TTC549 (cell line): ENCODE data around the gene SH3RF3.

ENCODE experiments used
- FAIRE-seq: peaks from 2 replicates; lab custom pipeline; 2012; peaks lifted over from hg19 to GRCh38; lab: Jason Lieb, UNC

Gene SH3RF3

GRCh38 chr2:109421642-109422041 is 292.6 kb downstream of the SH3RF3 start:
- FAIRE-seq: no peak

GRCh38 chr2:109422071-109422757 is 293.2 kb downstream of the SH3RF3 start:
- FAIRE-seq: no peak

- FAIRE-seq: no peak
Observed at GRCh38 chr2:109422758-109423500, 293.9 kb downstream of the SH3RF3 start.

GRCh38 chr2:109423556-109424359 is 294.8 kb downstream of the SH3RF3 start:
- FAIRE-seq: no peak

GRCh38 chr2:109425411-109425810 is 296.4 kb downstream of the SH3RF3 start:
- FAIRE-seq: no peak

- FAIRE-seq: no peak
Observed at GRCh38 chr2:109427661-109428091, 298.7 kb downstream of the SH3RF3 start.

- no peak for FAIRE-seq
Observed at GRCh38 chr2:109428281-109428680, 299.3 kb downstream of the SH3RF3 start.

- no peak for FAIRE-seq
Observed at GRCh38 chr2:109428841-109429566, 300.0 kb downstream of the SH3RF3 start.

- no peak for FAIRE-seq
Observed at GRCh38 chr2:109429567-109430328, 300.7 kb downstream of the SH3RF3 start.

GRCh38 chr2:109430329-109430636 is 301.3 kb downstream of the SH3RF3 start:
- FAIRE-seq: no peak

- no peak for FAIRE-seq
Observed at GRCh38 chr2:109432421-109432820, 303.4 kb downstream of the SH3RF3 start.

GRCh38 chr2:109433486-109433885 is 304.5 kb downstream of the SH3RF3 start:
- no peak for FAIRE-seq

GRCh38 chr2:109433926-109434325 is 304.9 kb downstream of the SH3RF3 start:
- no peak for FAIRE-seq

GRCh38 chr2:109434351-109434750 is 305.3 kb downstream of the SH3RF3 start:
- FAIRE-seq: no peak

GRCh38 chr2:109435066-109435690 is 306.2 kb downstream of the SH3RF3 start:
- FAIRE-seq: no peak

- FAIRE-seq: no peak
Observed at GRCh38 chr2:109435901-109436598, 307.0 kb downstream of the SH3RF3 start.

GRCh38 chr2:109436610-109437225 is 307.7 kb downstream of the SH3RF3 start:
- no peak for FAIRE-seq

- no peak for FAIRE-seq
Observed at GRCh38 chr2:109437325-109438090, 308.5 kb downstream of the SH3RF3 start.

GRCh38 chr2:109438146-109438545 is 309.1 kb downstream of the SH3RF3 start:
- no peak for FAIRE-seq
